D721Med (cell line): ENCODE data around the gene MAST4.

Experiments
- DNase-seq: peaks from one replicate; pipeline ENCODE4 v3.0.0; 2011; ENCODE audit warnings: low spot score; ENCODE audit not compliant: insufficient read length
- FAIRE-seq: peaks from 2 replicates; lab custom pipeline; 2011; peaks lifted over from hg19 to GRCh38; lab: Jason Lieb, UNC
- TF ChIP-seq, protein P1 (sequence below): IDR thresholded peaks from 2 replicates; pipeline ENCODE4 v1.5.1; 2012; ENCODE audit warnings: mild to moderate bottlenecking, control low read depth; ENCODE audit not compliant: insufficient read depth; ENCODE audit errors: missing control alignments

MAST4 gene

DNA sequence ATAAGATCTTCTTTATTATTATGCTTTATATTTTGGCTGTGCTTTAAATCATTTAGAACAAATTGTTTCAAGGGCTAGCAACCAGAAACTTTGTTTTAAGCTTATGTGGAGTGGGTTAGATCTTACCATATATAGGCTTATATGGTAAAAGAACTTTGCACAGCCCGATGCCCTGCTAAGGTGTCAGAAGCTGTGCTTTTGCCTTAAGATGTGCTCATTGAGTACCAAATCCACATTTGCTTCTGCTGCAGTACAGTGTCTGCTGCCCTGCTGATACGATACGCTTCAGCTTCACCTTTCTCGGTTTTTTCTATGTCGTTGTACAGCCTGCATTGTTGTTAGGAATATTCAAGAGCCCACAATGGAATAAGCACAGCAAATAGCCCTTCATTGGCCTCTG is 565.6 kb downstream of the MAST4 start:
- FAIRE-seq, result no peak
- no peak for DNase-seq
- TF ChIP-seq, protein P1, sequence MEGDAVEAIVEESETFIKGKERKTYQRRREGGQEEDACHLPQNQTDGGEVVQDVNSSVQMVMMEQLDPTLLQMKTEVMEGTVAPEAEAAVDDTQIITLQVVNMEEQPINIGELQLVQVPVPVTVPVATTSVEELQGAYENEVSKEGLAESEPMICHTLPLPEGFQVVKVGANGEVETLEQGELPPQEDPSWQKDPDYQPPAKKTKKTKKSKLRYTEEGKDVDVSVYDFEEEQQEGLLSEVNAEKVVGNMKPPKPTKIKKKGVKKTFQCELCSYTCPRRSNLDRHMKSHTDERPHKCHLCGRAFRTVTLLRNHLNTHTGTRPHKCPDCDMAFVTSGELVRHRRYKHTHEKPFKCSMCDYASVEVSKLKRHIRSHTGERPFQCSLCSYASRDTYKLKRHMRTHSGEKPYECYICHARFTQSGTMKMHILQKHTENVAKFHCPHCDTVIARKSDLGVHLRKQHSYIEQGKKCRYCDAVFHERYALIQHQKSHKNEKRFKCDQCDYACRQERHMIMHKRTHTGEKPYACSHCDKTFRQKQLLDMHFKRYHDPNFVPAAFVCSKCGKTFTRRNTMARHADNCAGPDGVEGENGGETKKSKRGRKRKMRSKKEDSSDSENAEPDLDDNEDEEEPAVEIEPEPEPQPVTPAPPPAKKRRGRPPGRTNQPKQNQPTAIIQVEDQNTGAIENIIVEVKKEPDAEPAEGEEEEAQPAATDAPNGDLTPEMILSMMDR, result no peak

DNA sequence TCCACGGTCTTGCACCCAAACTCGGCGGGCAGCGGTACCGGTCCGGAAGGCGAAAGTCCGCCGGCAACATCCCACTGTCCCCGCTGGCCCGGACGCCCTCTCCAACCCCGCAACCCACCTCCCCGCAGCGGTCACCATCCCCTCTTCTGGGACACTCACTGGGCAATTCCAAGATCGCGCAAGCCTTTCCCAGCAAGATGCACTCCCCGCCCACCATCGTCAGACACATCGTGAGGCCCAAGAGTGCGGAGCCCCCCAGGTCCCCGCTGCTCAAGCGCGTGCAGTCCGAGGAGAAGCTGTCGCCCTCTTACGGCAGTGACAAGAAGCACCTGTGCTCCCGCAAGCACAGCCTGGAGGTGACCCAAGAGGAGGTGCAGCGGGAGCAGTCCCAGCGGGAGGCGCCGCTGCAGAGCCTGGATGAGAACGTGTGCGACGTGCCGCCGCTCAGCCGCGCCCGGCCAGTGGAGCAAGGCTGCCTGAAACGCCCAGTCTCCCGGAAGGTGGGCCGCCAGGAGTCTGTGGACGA is 567.1 kb downstream of the MAST4 start:
- no peak for FAIRE-seq
- no peak for DNase-seq
- TF ChIP-seq, protein P1, result no peak

DNA sequence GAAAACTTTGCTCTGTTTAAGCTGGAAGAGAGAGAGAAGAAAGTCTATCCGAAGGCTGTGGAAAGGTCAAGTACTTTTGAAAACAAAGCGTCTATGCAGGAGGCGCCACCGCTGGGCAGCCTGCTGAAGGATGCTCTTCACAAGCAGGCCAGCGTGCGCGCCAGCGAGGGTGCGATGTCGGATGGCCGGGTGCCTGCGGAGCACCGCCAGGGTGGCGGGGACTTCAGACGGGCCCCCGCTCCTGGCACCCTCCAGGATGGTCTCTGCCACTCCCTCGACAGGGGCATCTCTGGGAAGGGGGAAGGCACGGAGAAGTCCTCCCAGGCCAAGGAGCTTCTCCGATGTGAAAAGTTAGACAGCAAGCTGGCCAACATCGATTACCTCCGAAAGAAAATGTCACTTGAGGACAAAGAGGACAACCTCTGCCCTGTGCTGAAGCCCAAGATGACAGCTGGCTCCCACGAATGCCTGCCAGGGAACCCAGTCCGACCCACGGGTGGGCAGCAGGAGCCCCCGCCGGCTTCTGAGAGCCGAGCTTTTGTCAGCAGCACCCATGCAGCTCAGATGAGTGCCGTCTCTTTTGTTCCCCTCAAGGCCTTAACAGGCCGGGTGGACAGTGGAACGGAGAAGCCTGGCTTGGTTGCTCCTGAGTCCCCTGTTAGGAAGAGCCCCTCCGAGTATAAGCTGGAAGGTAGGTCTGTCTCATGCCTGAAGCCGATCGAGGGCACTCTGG is 567.8 kb downstream of the MAST4 start:
- no peak for FAIRE-seq

DNA sequence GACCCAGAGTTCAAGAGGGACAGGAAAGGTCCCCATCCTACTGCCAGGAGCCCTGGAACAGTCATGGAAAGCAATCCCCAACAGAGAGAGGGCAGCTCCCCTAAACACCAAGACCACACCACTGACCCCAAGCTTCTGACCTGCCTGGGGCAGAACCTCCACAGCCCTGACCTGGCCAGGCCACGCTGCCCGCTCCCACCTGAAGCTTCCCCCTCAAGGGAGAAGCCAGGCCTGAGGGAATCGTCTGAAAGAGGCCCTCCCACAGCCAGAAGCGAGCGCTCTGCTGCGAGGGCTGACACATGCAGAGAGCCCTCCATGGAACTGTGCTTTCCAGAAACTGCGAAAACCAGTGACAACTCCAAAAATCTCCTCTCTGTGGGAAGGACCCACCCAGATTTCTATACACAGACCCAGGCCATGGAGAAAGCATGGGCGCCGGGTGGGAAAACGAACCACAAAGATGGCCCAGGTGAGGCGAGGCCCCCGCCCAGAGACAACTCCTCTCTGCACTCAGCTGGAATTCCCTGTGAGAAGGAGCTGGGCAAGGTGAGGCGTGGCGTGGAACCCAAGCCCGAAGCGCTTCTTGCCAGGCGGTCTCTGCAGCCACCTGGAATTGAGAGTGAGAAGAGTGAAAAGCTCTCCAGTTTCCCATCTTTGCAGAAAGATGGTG is 568.8 kb downstream of the MAST4 start:
- DNase-seq, result no peak
- TF ChIP-seq, protein P1, result no peak
- no peak for FAIRE-seq

More for the DNA sequence above, 567.8 kb downstream of the MAST4 start:
- TF ChIP-seq, protein P1, result no peak
- DNase-seq, result no peak

DNA sequence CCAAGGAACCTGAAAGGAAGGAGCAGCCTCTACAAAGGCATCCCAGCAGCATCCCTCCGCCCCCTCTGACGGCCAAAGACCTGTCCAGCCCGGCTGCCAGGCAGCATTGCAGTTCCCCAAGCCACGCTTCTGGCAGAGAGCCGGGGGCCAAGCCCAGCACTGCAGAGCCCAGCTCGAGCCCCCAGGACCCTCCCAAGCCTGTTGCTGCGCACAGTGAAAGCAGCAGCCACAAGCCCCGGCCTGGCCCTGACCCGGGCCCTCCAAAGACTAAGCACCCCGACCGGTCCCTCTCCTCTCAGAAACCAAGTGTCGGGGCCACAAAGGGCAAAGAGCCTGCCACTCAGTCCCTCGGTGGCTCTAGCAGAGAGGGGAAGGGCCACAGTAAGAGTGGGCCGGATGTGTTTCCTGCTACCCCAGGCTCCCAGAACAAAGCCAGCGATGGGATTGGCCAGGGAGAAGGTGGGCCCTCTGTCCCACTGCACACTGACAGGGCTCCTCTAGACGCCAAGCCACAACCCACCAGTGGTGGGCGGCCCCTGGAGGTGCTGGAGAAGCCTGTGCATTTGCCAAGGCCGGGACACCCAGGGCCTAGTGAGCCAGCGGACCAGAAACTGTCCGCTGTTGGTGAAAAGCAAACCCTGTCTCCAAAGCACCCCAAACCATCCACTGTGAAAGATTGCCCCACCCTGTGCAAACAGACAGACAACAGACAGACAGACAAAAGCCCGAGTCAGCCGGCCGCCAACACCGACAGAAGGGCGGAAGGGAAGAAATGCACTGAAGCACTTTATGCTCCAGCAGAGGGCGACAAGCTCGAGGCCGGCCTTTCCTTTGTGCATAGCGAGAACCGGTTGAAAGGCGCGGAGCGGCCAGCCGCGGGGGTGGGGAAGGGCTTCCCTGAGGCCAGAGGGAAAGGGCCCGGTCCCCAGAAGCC is 569.6 kb downstream of the MAST4 start:
- no peak for FAIRE-seq

More for the DNA sequence above, 569.6 kb downstream of the MAST4 start:
- TF ChIP-seq, protein P1, result peak; percentile 17
- no peak for DNase-seq
